HEK293T (cell line): ENCODE results near the gene SEMA5A.

Experiments
- CTCF ChIA-PET: fragments of 350-600 bp; formaldehyde crosslinking; extraction: SDS; loops from one replicate; lab custom pipeline; 2021; ENCODE audit warnings: antibody characterized with exemption, inconsistent platforms; lab: Yijun Ruan, JAX
- POLR2A ChIA-PET: fragments of 350-600 bp; formaldehyde crosslinking; extraction: SDS; loops from one replicate; lab custom pipeline; 2020; ENCODE audit warnings: antibody characterized with exemption, inconsistent platforms; lab: Yijun Ruan, JAX
- DNase-seq: peaks from one replicate; pipeline ENCODE4 v3.0.0; 2012; ENCODE audit warnings: mixed read lengths; ENCODE audit errors: extremely low spot score
- ARNT ChIP-seq: fragments of 450-650 bp; IDR thresholded peaks from 2 replicates; pipeline ENCODE4 v1.6.1; 2017; ENCODE audit warnings: mild to moderate bottlenecking
- BHLHE40 ChIP-seq: fragments of 450-650 bp; IDR thresholded peaks from 2 replicates; pipeline ENCODE4 v1.6.1; 2016; ENCODE audit warnings: mild to moderate bottlenecking, moderate library complexity, borderline replicate concordance
- CTBP1 ChIP-seq: fragments of 450-650 bp; IDR thresholded peaks from 2 replicates; pipeline ENCODE4 v1.6.1; 2016; ENCODE audit warnings: borderline replicate concordance
- ELF4 ChIP-seq: fragments of 450-650 bp; IDR thresholded peaks from 2 replicates; pipeline ENCODE4 v1.6.1; 2017; ENCODE audit warnings: antibody characterized with exemption
- FOXA1 ChIP-seq: fragments of 450-650 bp; IDR thresholded peaks from 2 replicates; pipeline ENCODE4 v1.6.1; 2016; ENCODE audit warnings: mild to moderate bottlenecking
- FOXK2 ChIP-seq: fragments of 450-650 bp; IDR thresholded peaks from 2 replicates; pipeline ENCODE4 v1.6.1; 2016; ENCODE audit warnings: mild to moderate bottlenecking
- FOXM1 ChIP-seq: fragments of 450-650 bp; IDR thresholded peaks from 2 replicates; pipeline ENCODE4 v1.6.1; 2017; ENCODE audit warnings: mild to moderate bottlenecking, borderline replicate concordance
- HDGF ChIP-seq: fragments of 450-650 bp; IDR thresholded peaks from 2 replicates; pipeline ENCODE4 v1.6.1; 2017; ENCODE audit warnings: antibody characterized with exemption, borderline replicate concordance
- L3MBTL2 ChIP-seq: fragments of 450-650 bp; conservative IDR thresholded peaks from 2 replicates; pipeline ENCODE4 v1.6.1; 2016; ENCODE audit warnings: mild to moderate bottlenecking
- LEF1 ChIP-seq: fragments of 450-650 bp; IDR thresholded peaks from 2 replicates; pipeline ENCODE4 v1.6.1; 2017; ENCODE audit warnings: mild to moderate bottlenecking, borderline replicate concordance
- NFRKB ChIP-seq: fragments of 450-650 bp; IDR thresholded peaks from 2 replicates; pipeline ENCODE4 v1.6.1; 2016; ENCODE audit warnings: mild to moderate bottlenecking, moderate library complexity
- SP1 ChIP-seq: fragments of 450-650 bp; IDR thresholded peaks from 2 replicates; pipeline ENCODE4 v1.6.1; 2017
- SUZ12 ChIP-seq: fragments of 450-650 bp; IDR thresholded peaks from 2 replicates; pipeline ENCODE4 v1.6.1; 2016; ENCODE audit warnings: mild to moderate bottlenecking
- TARDBP ChIP-seq: fragments of 450-650 bp; IDR thresholded peaks from 2 replicates; pipeline ENCODE4 v1.6.1; 2016
- ZNF384 ChIP-seq: fragments of 450-650 bp; IDR thresholded peaks from 2 replicates; pipeline ENCODE4 v1.6.1; 2016
- TF ChIP-seq, protein P1 (sequence below): fragments of 450-650 bp; IDR thresholded peaks from 2 replicates; pipeline ENCODE4 v1.6.1; 2016

SEMA5A gene

GRCh38 chr5:9340085-9340484, 205.8 kb downstream of the SEMA5A start:
- POLR2A ChIA-PET = no interaction called here
- CTCF ChIA-PET = no interaction called here

GRCh38 chr5:9339206-9339818, 206.6 kb downstream of the SEMA5A start:
- POLR2A ChIA-PET = no interaction called here
- CTCF ChIA-PET = no interaction called here
- no peak for TF ChIP-seq FOXA1
- no peak for TF ChIP-seq FOXK2
- no peak for TF ChIP-seq HDGF
- TF ChIP-seq ZNF384 = no peak
- TF ChIP-seq, protein P1, sequence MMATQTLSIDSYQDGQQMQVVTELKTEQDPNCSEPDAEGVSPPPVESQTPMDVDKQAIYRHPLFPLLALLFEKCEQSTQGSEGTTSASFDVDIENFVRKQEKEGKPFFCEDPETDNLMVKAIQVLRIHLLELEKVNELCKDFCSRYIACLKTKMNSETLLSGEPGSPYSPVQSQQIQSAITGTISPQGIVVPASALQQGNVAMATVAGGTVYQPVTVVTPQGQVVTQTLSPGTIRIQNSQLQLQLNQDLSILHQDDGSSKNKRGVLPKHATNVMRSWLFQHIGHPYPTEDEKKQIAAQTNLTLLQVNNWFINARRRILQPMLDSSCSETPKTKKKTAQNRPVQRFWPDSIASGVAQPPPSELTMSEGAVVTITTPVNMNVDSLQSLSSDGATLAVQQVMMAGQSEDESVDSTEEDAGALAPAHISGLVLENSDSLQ = no peak
- no peak for TF ChIP-seq TARDBP
- DNase-seq = peak; percentile 31

More at GRCh38 chr5:9340085-9340484, 205.8 kb downstream of the SEMA5A start:
- TF ChIP-seq SP1 = no peak
- no peak for TF ChIP-seq CTBP1
- TF ChIP-seq FOXA1 = no peak
- no peak for TF ChIP-seq ZNF384
- TF ChIP-seq FOXK2 = no peak
- no peak for TF ChIP-seq LEF1
- TF ChIP-seq, protein P1 = no peak
- TF ChIP-seq TARDBP = no peak
- no peak for TF ChIP-seq ARNT
- TF ChIP-seq ELF4 = no peak
- no peak for TF ChIP-seq HDGF
- DNase-seq = no peak

GRCh38 chr5:9338796-9339195, 207.1 kb downstream of the SEMA5A start:
- CTCF ChIA-PET = no interaction called here
- TF ChIP-seq ARNT = no peak
- no peak for TF ChIP-seq SP1
- TF ChIP-seq HDGF = no peak
- TF ChIP-seq TARDBP = no peak
- no peak for TF ChIP-seq ELF4
- TF ChIP-seq FOXM1 = no peak
- no peak for TF ChIP-seq FOXA1
- no peak for TF ChIP-seq L3MBTL2
- TF ChIP-seq, protein P1 = no peak
- no peak for TF ChIP-seq BHLHE40
- TF ChIP-seq LEF1 = no peak
- no peak for TF ChIP-seq NFRKB
- no peak for TF ChIP-seq SUZ12
- no peak for TF ChIP-seq ZNF384
- TF ChIP-seq CTBP1 = no peak
- TF ChIP-seq FOXK2 = no peak
- POLR2A ChIA-PET = no interaction called here
- DNase-seq = no peak

- DNase-seq = no peak
- POLR2A ChIA-PET = no interaction called here
- CTCF ChIA-PET = no interaction called here
- no peak for TF ChIP-seq BHLHE40
- no peak for TF ChIP-seq FOXK2
These were observed 207.8 kb downstream of the SEMA5A start for GRCh38 chr5:9337928-9338595.

- no peak for DNase-seq
- TF ChIP-seq ELF4 (no peak), LEF1 (no peak), FOXK2 (no peak), NFRKB (no peak), HDGF (no peak), SUZ12 (no peak), CTBP1 (no peak), BHLHE40 (no peak), FOXM1 (no peak), ZNF384 (no peak), ARNT (no peak), TARDBP (no peak), L3MBTL2 (no peak), FOXA1 (no peak), SP1 (no peak)
- TF ChIP-seq, protein P1 = no peak
- ChIA-PET POLR2A (no interaction called here), CTCF (interaction anchor here (0.5 kb wide), 1 partner anchor 277 kb away, joined by 3 read pairs; no protein-coding TSS in a partner anchor)
These were observed 209.9 kb downstream of the SEMA5A start for GRCh38 chr5:9335754-9336495.
